HG02973 (cell line): ENCODE data around the gene ASB7.

Experiments used
- ATAC-seq: cut with Tn5 transposase; IDR thresholded peaks from one replicate; pipeline ENCODE4 v1.9.1; 2021; ENCODE audit warnings: moderate library complexity; ENCODE audit not compliant: unreplicated experiment

ASB7 gene

GRCh38 chr15:100596792-100597191, 5.6 kb upstream of the ASB7 start:
- peak; percentile 77 for ATAC-seq

GRCh38 chr15:100597862-100598261, 4.5 kb upstream of the ASB7 start:
- ATAC-seq, result no peak

- ATAC-seq, result no peak
Observed at GRCh38 chr15:100598655-100599054, 3.7 kb upstream of the ASB7 start.

- no peak for ATAC-seq
Observed at GRCh38 chr15:100601163-100601562, 1.2 kb upstream of the ASB7 start.

- peak; percentile 9 for ATAC-seq
Observed at GRCh38 chr15:100601617-100602063, 749 bp upstream of the ASB7 start.

GRCh38 chr15:100602823-100603393, 519 bp downstream of the ASB7 start:
- ATAC-seq, result peak; percentile 42

GRCh38 chr15:100612539-100612938, 10.2 kb downstream of the ASB7 start:
- no peak for ATAC-seq

GRCh38 chr15:100613208-100613607, 10.8 kb downstream of the ASB7 start:
- ATAC-seq, result no peak

GRCh38 chr15:100614336-100614735, 11.9 kb downstream of the ASB7 start:
- ATAC-seq, result no peak

- ATAC-seq, result no peak
Observed at GRCh38 chr15:100614918-100615317, 12.5 kb downstream of the ASB7 start.

- no peak for ATAC-seq
Observed at GRCh38 chr15:100615801-100616200, 13.4 kb downstream of the ASB7 start.

GRCh38 chr15:100616700-100617099, 14.3 kb downstream of the ASB7 start:
- no peak for ATAC-seq

- ATAC-seq, result no peak
Observed at GRCh38 chr15:100623301-100623700, 20.9 kb downstream of the ASB7 start.

- ATAC-seq, result peak; percentile 77
Observed at GRCh38 chr15:100627789-100628395, 25.5 kb downstream of the ASB7 start.

- no peak for ATAC-seq
Observed at GRCh38 chr15:100628746-100629145, 26.4 kb downstream of the ASB7 start.

GRCh38 chr15:100631831-100632230, 29.4 kb downstream of the ASB7 start:
- ATAC-seq, result no peak

- ATAC-seq, result no peak
Observed at GRCh38 chr15:100633763-100634075, 31.3 kb downstream of the ASB7 start.

- no peak for ATAC-seq
Observed at GRCh38 chr15:100635406-100636071, 33.1 kb downstream of the ASB7 start.

GRCh38 chr15:100638177-100638730, 35.9 kb downstream of the ASB7 start:
- ATAC-seq, result no peak

- no peak for ATAC-seq
Observed at GRCh38 chr15:100642213-100642949, 40.0 kb downstream of the ASB7 start.

GRCh38 chr15:100642950-100643338, 40.6 kb downstream of the ASB7 start:
- no peak for ATAC-seq

GRCh38 chr15:100645671-100646070, 43.3 kb downstream of the ASB7 start:
- no peak for ATAC-seq
